A172 (cell line): ENCODE results near the gene GAS2L2. TPM values are rescaled to one million over a fixed set of nuclear protein-coding genes. Genes with fewer than 3 reads are reported as not detected.
"Not testable (repeated sequence)": the region's sequence is repeated elsewhere in the genome, so short reads cannot be mapped to it uniquely, and the experiment has no call there.

ENCODE experiments used
- DNase-seq: peaks from one replicate; pipeline ENCODE4 v3.0.0-alpha.2; 2015; ENCODE audit warnings: low spot score
- total RNA-seq: library from RNA; depleted of rRNA; stranded (reverse); fragments of >200 nt; shearing (Covaris generic); gene quantifications from 2 replicates; pipeline ENCODE4 v1.2.3, GENCODE V29; 2014

Gene GAS2L2
- total RNA-seq, 1 experiment from 2014 or later: not detected

DNA sequence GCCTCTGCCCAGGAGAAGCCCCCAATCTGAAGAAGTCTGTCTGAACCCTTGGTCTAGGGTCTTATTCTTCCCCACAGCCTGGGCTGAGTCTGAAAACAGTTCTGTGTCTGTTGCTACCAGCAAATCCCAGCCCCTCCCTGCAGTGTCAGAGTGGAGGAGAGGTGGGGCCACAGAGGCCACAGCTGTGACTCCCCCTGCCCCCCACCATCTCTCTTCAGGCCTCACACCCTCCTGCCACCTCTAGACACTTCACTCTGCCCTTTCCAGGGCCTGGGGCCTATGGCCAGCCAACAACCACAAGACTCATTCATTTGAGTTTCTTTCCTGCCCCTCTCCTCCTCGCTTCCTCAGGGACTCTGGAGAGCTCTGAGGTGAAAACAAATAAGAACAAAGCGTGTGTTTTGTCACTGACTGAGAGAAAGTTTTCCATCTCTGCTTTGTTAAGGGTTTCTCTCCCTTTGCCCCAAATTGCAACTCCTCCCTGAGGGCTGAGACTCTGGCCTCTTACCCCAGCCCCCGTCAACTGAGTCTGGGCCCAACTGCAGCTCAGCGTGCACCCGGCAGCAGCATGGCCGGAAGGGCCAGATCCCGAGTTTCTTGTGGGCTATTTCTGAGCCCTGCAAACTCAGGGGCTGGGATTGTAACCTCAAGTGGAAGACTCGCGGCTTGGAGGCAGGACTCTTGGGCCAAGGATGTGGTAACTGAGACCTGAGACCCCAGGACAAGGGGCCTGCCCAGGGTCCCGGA, 20.8 kb upstream of the GAS2L2 start:
- DNase-seq: no peak

DNA sequence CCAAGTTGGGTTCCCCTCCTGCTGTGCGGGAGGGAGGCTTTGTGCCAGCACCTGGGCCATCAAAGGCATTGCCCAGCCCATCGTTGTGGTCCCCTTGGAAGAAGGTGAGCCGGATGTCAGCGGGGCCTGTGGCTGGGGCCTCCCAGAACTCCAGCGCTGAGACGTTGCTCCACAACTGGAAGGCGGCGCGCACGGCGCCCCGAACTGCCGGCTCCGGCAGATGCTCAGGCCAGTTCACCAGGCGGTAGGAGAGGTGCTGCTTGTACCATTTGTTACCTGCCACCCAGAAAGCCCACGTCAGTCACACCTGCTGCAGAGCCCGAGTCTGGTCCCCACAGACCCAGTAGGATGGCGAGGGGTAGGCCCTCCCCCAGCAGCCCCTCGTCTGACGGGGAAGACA, 20.1 kb upstream of the GAS2L2 start:
- no peak for DNase-seq

DNA sequence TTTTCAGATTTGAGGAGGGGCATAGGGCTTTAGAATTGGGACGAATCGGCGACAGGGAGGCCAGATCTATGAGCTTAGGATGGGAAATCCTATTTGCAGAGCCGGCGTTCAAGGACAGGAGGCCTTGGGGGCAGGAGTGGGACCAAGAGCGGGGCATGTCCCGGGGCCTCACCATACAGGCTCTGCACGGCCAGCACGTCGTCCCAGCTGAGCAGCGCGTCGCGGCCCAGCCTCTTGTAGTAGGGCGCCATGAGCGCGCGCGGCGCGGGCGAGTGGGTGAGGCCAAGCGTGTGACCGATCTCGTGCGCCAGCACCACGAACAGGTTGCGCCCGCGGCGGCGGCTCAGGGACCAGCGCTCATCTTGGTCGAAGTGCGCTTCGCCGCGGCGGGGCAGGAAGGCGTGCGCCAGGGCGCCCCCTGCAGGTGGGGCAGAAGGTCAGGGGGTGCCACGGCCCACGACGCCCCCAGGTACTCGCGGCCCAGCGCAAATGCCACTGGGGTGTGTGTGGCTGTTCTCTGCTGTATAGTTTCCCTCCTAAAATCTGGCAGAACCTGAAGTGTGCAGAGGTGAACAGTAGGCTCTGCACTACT, 17.0 kb upstream of the GAS2L2 start:
- DNase-seq: no peak

DNA sequence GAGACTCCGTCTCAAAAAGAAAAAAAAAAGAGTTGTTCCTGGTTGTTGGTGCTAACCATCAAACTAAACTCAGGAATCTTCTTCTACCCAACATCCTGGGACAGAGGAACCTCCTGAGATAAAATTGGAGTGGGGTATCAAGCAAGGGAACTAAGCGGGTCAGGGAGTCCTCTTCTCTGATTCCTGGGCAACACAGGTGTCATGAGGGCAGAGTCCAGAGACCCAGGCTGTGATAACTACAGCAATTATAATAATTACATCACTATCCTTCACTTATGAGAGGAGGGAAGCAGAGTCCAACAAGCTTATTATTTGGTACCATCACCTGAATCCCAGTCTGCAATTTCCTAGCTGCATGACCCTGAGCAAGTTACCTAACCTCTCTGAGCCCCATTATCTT, 15.8 kb upstream of the GAS2L2 start:
- no peak for DNase-seq

DNA sequence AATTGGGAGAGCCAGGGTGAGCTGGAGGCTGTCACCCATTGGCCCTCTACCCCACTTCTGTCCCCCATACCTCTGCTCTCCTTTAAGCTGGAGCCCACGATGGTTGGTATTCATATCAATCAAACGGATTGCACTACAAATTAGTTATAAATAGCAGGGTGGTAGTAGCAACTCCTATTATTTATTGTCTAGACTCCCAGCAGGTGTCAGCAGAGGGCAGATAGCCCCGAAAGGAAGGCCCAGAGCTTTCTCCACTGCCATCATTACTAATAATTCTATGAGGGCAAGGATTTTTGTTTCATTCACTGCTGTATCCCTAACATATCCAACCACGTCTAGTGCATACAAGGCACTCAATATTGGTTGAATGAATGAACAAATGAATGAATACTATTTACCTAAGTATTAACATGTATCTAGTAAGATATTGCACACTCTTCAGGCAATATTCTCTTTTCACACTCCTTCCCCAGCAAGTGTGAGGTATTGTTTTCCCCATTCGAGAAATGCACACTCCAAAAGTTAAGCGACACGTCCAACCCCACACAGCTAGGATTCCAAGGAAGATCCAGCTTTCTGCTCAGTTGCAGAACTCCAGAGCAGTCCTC, 14.0 kb upstream of the GAS2L2 start:
- DNase-seq: peak; percentile 49

DNA sequence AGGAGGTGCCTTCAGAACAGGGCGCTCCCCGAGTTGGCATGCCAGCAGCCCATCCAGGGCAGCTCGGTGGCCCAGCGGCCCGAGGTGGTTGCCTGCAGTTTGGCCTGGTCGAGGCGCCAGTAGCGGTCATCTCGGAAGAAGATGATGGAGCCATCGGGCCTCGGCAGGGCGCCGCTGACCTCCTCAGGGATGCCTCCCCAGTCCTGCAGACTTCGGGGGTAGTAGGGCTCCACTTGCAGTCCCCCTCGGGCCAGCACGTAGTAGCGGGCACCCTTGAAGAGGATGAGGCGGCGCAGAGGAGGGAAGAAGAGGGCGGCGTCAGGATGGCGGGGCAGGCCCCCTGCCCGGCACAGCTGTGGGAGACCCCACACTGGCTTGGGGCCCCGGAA, 13.4 kb upstream of the GAS2L2 start:
- DNase-seq: no peak

DNA sequence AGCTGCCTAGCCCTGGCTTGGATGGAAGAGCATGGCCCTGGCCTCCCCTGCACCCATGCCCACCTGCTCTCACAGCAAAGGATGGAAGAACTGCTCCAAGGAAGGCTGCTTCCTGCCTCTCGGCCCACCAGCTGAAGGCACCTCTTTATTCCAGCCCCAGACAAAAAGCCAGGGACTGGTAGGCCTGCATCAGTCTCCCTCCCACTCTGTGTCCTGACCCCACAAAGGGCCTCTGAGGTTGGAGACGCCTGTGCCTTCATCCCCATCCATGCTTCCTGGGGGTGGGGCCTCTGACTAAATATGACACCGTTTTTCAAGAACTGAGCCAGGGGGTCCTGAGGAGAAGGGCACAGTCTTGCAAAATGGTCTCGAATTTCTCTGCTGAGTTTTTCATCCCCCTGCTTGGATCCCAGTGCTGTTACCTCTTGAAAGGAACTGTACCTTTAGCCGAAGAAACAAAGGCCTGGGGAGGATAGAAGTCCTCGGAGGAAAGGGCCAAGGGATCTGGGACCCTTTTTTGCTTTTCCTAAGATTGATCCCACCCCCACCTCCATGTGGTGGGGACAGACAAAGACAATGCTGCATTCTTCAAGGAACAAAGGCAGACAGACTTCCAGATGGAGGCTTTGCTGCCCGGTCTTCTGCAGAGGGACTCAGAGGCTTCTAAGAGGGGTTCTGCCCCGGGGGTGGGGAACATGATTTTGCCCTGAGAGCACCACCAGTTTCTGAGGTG, 12.9 kb upstream of the GAS2L2 start:
- no peak for DNase-seq

- DNase-seq: no peak
These were observed 12.2 kb upstream of the GAS2L2 start for GRCh38 chr17:35765086-35765710.

GRCh38 chr17:35764123-35764991, 11.3 kb upstream of the GAS2L2 start:
- peak; percentile 78 for DNase-seq

GRCh38 chr17:35763767-35764122, 10.7 kb upstream of the GAS2L2 start:
- no peak for DNase-seq

- DNase-seq: no peak
These were observed 8.6 kb upstream of the GAS2L2 start for GRCh38 chr17:35761601-35762000.

GRCh38 chr17:35760587-35760986, 7.5 kb upstream of the GAS2L2 start, which contains the start of gene C17orf50:
TSS of gene C17orf50 (plus strand) at chr17:35760887. CDS start at chr17:35760942, 55 bp downstream.
- DNase-seq: no peak

DNA sequence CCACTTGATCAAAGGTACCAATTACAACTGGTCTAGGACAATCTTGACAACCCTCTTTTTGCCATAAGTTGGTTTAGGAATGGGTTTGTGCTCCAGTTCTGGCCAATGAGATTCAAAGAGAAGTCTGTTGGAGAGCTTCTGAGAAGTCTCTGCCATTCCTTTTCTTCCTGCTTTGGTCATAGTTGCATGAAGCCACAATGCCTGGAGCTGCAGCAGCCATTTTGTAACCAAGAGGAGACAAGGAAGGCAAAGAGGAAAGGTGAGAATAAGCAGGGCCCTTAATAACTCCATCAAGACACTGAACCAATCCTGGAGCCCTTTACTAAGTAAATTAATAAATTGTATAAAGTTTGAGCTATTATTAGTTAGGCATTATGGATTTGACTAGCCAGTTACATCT, 4.2 kb upstream of the GAS2L2 start:
- DNase-seq: no peak

GRCh38 chr17:35752471-35752870, 568 bp downstream of the GAS2L2 start:
- no peak for DNase-seq

DNA sequence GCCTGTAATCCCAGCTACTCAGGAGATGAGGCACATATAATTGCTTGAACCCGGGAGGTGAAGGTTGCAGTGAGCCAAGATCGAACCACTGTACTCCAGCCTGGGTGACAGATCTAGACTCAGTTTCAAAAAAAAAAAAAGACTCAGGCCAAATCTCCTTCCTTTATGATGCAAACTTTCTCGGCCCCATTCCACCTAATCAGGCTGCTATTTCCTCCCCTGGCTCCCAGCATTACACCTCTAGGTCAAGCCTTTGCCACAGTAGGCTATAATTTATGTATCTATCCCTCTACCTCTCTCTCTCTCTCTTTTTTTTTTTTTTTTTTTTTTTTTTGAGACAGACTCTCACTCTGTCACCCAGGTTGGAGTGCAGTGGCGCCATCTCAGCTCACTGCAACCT, 1.5 kb downstream of the GAS2L2 start:
- DNase-seq: not testable (repeated sequence)

GRCh38 chr17:35750526-35751395, 2.3 kb downstream of the GAS2L2 start:
- DNase-seq: no peak

DNA sequence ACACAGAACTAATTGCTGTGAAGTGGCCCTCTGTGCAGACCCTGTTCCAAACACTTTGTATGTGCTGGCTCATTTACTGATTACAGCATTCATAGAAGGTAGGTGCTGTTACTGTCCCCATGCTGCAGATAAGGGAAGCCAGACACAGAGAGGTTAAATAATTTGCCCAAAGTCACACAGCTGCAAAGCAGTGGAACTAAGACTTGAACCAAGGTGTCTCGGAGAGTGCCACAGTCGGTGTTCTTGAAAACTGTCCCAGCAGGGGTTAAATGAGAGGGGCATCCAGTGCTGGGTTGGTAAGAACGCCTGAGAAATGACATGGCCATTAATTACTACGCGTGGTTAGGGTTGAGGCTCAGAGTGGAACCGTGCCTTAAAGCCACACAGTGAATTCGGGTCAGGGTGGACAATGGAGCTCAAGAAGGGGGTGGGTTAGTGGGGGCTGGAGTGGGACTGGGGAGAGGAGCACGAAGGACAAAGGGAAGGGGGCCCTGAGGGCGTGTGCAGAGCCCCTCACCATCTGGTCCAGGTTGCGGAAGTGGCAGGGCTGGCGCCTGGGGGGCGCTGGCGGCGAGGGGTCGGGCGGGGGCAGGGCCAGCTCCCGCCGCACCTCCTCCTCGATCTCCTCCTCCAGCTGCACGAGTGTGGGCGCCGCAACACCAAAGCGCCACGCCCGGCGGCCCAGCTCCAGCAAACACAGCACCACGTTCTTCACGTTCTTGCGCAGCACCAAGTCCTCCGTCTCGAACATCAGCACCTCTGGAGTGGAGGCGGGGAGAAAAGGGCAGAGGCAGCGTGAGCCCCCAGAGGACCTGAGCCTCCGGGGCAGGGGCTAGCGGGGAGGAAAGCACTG, 3.3 kb downstream of the GAS2L2 start:
- no peak for DNase-seq

DNA sequence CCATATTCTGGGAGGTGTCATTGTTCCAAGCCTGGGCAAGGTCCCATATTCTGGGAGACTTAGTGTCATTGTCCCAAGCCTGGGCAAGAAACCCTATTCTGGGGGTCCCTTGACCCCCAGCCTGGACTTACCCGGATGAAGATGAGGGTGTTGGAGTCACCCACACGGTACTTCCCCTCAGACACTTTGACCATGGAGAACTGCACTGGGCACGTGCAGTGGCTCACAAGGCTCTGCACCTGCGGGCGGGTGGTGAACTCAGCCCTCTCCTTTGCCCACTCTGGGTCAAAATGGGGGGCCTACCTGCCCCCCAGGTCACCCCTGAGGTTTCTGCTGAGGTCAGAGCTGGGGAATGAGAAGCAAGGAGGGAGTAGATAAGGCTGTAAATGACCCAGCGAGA, 4.1 kb downstream of the GAS2L2 start:
- DNase-seq: no peak

- DNase-seq: peak; percentile 39
These were observed 4.6 kb downstream of the GAS2L2 start for GRCh38 chr17:35748341-35748841.
